GM12878 (cell line): Measurements from ENCODE around the gene SPACA5. TPM values are rescaled to one million over a fixed set of nuclear protein-coding genes. Genes with fewer than 3 reads are reported as not detected.

ENCODE experiments used
- ATAC-seq: fragments of 200-7000 bp; cut with Tn5 transposase; 3 replicates; pipeline ENCODE4 v1.9.1; 2020; ENCODE audit warnings: mild to moderate bottlenecking, moderate library complexity
- BruUV-seq: library from RNA; stranded (reverse); fragments of 400-500 nt; replicated peaks from 2 replicates; lab custom pipeline; 2021; lab: Mats Ljungman, UMichigan
- CTCF ChIA-PET: fragments of 300-600 bp; sonication (Branson Sonifier 250); formaldehyde crosslinking; extraction: SDS; loops from one replicate; lab custom pipeline; 2021; ENCODE audit warnings: inconsistent platforms; lab: Yijun Ruan, JAX
- POLR2A ChIA-PET: fragments of 350-600 bp; formaldehyde crosslinking; extraction: SDS; loops from one replicate; lab custom pipeline; 2021; ENCODE audit warnings: inconsistent platforms; lab: Charles Lee
- RAD21 ChIA-PET: fragments of 300-600 bp; sonication (Branson Sonifier 250); formaldehyde crosslinking; loops from one replicate; lab custom pipeline; 2023; ENCODE audit warnings: antibody characterized with exemption; ENCODE audit not compliant: unreplicated experiment; lab: Charles Lee
- SMC1A ChIA-PET: fragments of 300-600 bp; sonication (Branson Sonifier 250); formaldehyde crosslinking; loops from one replicate; lab custom pipeline; 2023; ENCODE audit not compliant: unreplicated experiment, uncharacterized antibody; lab: Charles Lee
- DNase-seq: peaks from one replicate; pipeline ENCODE4 v3.0.0-alpha.2; 2011; ENCODE audit warnings: low read depth, low spot score
- FAIRE-seq: peaks from 3 replicates; lab custom pipeline; 2011; peaks lifted over from hg19 to GRCh38; lab: Jason Lieb, UNC
- H2AFZ ChIP-seq: 2 replicates; pipeline ENCODE4 v1.6.0; 2011; ENCODE audit warnings: low read depth, low read length, control low read depth; ENCODE audit not compliant: control insufficient read depth
- H3K27ac ChIP-seq: 2 replicates; pipeline ENCODE4 v1.5.1; 2011; ENCODE audit warnings: control low read depth; ENCODE audit not compliant: control insufficient read depth, insufficient read depth
- H3K27me3 ChIP-seq, 2 experiments: replicated peaks in 1 of 2; 2 replicates each; pipeline versions ENCODE4 v1.6.0 to v1.6.1; 2011; ENCODE audit warnings: low read length in 1 of 2; ENCODE audit not compliant: control insufficient read depth in 2 of 2, insufficient read depth in 2 of 2
- H3K36me3 ChIP-seq, 2 experiments: 2 replicates each; pipeline ENCODE4 v1.5.1; 2011; ENCODE audit warnings: low read length in 1 of 2; ENCODE audit not compliant: control insufficient read depth in 2 of 2, insufficient read depth in 2 of 2
- H3K4me1 ChIP-seq: 2 replicates; pipeline ENCODE4 v1.6.1; 2011; ENCODE audit warnings: mild to moderate bottlenecking, low read length, moderate library complexity, mixed read lengths; ENCODE audit not compliant: control insufficient read depth, insufficient read depth
- H3K4me2 ChIP-seq: 2 replicates; pipeline ENCODE4 v1.6.0; 2011; ENCODE audit warnings: control low read depth; ENCODE audit not compliant: control insufficient read depth, insufficient read depth
- H3K4me3 ChIP-seq: fragments of 200-600 bp; sonication (generic); 2 replicates; pipeline ENCODE4 v1.5.1; 2016
- H3K79me2 ChIP-seq: 2 replicates; pipeline ENCODE4 v1.6.0; 2011; ENCODE audit warnings: low read length; ENCODE audit not compliant: control insufficient read depth, insufficient read depth
- H3K9ac ChIP-seq: 2 replicates; pipeline ENCODE4 v1.8.0; 2011; ENCODE audit warnings: low read length, control low read depth, mixed read lengths; ENCODE audit not compliant: control insufficient read depth, insufficient read depth
- H3K9me3 ChIP-seq: replicated peaks from 3 replicates; pipeline ENCODE4 v1.5.1; 2011; ENCODE audit warnings: mild to moderate bottlenecking, low read length; ENCODE audit not compliant: control insufficient read depth, insufficient read depth
- H4K20me1 ChIP-seq: 2 replicates; pipeline ENCODE4 v1.6.0; 2011; ENCODE audit not compliant: control insufficient read depth, insufficient read depth
- CBFB ChIP-seq: IDR thresholded peaks from 2 replicates; pipeline ENCODE4 v1.6.1; 2016; ENCODE audit warnings: antibody characterized with exemption, low read depth
- EP300 ChIP-seq, 2 experiments: fragments of 150-350 bp in 1 of 2; IDR thresholded peaks; 2 replicates each; pipeline ENCODE4 v1.6.1; 2011 to 2012; ENCODE audit warnings: low read depth in 2 of 2, low read length in 2 of 2, borderline replicate concordance in 1 of 2, improper control_type of control experiment in 1 of 2, inconsistent platforms in 1 of 2; ENCODE audit not compliant: control insufficient read depth in 1 of 2
- MXI1 ChIP-seq: fragments of 150-350 bp; IDR thresholded peaks from 2 replicates; pipeline ENCODE4 v1.6.1; 2011; ENCODE audit warnings: low read depth, mild to moderate bottlenecking, inconsistent platforms, low read length, improper control_type of control experiment
- RUNX3 ChIP-seq: IDR thresholded peaks from 2 replicates; pipeline ENCODE4 v1.6.1; 2012; ENCODE audit warnings: low read length, inconsistent platforms
- WGBS: methylation state at CpG from one replicate; pipeline ENCODE4 v1.1.6; 2016; ENCODE audit warnings: low lambda C conversion rate; ENCODE audit not compliant: insufficient replicate concordance, insufficient coverage; ENCODE audit errors: missing lambda C conversion rate; 5-methylcytosine and 5-hydroxymethylcytosine counted together
- in situ Hi-C: fragments of 300-500 bp; cut with MboI; formaldehyde crosslinking; loops from 9 replicates; pipeline ENCODE4 v1.14.3; 2018; ENCODE audit warnings: mixed read lengths
- intact Hi-C: fragments of 100-400 bp; cut with micrococcal nuclease; formaldehyde crosslinking; loops from one replicate; pipeline ENCODE4 v1.14.2; 2022; ENCODE audit not compliant: unreplicated experiment
- polyA plus RNA-seq, 11 experiments: library from polyadenylated mRNA; depleted of rRNA in 4 of 11; unstranded in 6 of 11; stranded (reverse) in 5 of 11; fragments of >200 nt; fragmentation: Nextera tagmentation in 4 of 11; fragmentation: Illumina TruSeq in 1 of 11; extraction: Ambion mirVana in 4 of 11; extraction: Trizol in 1 of 11; gene quantifications; 1 replicate in 1 of 11; 2 replicates in 10 of 11; pipeline versions ENCODE4 v1.2.1 to v1.2.3, GENCODE V29; 2011 to 2016; ENCODE audit warnings: inconsistent platforms in 2 of 11, missing spikeins in 2 of 11, low read depth in 1 of 11
- total RNA-seq, 4 experiments: library from RNA; depleted of rRNA in 3 of 4; stranded (reverse); fragments of >200 nt in 3 of 4; fragmentation: Illumina TruSeq in 1 of 4; extraction: Trizol in 1 of 4; gene quantifications; 2 replicates each; pipeline versions ENCODE4 v1.2.1 to v1.2.3, GENCODE V29; 2013 to 2021
- TF ChIP-seq, protein P1 (sequence below): IDR thresholded peaks from 2 replicates; pipeline ENCODE4 v1.6.1; 2011; ENCODE audit warnings: low read depth, low read length, improper control_type of control experiment, borderline replicate concordance

SPACA5 gene
- total and polyA plus RNA-seq, 10 of the 15 experiments (the other 5 are each of a cell fraction or from before 2014, with no cell fraction given) = 0.18 to 0.97 (median 0.25) TPM; not detected in 4

DNA sequence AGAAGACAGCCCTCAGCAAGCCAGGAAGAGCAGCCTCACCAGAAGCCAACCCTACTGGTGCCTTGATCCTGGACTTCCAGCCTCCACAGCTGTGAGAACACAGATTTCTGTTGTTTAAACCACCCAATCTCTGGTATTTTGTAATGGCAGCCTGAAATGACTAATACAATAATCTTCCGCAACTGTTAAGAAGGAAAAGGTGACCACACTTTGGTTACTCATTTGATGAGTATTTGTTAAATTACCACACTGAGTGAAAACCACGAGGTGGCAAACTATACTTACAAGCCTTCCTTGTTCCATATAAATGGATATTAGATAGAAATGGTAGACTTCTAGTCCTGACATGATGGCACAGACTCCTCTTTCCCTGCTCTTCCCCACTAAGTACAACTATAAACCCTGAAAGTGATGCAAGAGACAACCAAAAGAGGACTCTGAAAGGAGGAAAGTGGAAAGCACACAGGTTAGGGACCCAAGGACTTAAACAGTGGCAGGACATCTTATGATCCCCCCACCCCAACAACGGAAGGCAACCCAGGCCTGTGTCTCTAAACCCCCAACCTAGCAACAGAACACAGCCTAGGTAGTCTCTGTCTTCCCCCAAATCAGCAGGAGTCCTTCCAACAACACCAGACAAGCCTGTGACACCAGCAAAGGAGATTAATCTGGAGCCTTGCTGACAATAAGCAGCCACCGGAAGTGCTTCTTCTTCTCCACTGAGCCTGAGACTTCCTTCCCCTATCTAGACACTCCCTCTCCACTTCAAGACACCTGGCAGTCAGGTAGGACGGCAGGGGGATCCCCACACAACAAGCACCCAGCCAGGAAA, 15.3 kb upstream of the SPACA5 start (continued):
- TF ChIP-seq EP300 (IDR thresholded peaks at IDR 0.05; ENCODE audit: borderline replicate concordance in 1 of 2, control insufficient read depth in 1 of 2, low read depth in 2 of 2, low read length in 2 of 2) (no peak), MXI1 (no peak), RUNX3 (no peak)
- TF ChIP-seq, protein P1, sequence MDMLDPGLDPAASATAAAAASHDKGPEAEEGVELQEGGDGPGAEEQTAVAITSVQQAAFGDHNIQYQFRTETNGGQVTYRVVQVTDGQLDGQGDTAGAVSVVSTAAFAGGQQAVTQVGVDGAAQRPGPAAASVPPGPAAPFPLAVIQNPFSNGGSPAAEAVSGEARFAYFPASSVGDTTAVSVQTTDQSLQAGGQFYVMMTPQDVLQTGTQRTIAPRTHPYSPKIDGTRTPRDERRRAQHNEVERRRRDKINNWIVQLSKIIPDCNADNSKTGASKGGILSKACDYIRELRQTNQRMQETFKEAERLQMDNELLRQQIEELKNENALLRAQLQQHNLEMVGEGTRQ = no peak
- TF ChIP-seq, all 136 proteins: peak for 0

DNA sequence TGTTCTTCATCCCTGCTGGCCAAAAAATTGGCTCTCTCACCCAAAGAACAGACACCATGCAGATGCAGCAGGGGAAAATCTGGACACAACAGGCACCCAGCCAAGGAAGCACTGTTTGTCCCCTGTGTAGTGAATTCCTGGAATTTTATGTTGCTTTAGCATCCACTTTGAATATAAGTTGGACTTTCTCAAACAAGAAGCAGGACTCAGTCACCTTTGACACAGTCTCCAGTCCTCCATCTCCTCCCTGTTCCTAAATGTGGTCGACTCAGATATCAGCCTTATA, 14.8 kb upstream of the SPACA5 start:
- H4K20me1 ChIP-seq = no peaks in the 10 kb centered on the region
- DNase-seq (no peak), ATAC-seq (no peak), FAIRE-seq (no peak)
- H3K36me3 ChIP-seq = peaks cover 2 to 15% of the 10 kb centered on the region in 2 experiments; a peak in 2 of 4 replicates
- H3K4me1 ChIP-seq = no peaks in the 10 kb centered on the region
- H3K4me2 ChIP-seq = no peak overlapping the region
- H3K4me3 ChIP-seq = no peak overlapping the region
- H3K79me2 ChIP-seq = no peaks in the 10 kb centered on the region
- WGBS = 88% methylated on average over 1 of the region's 1 CpG
- no peak overlapping the region for H3K27ac ChIP-seq
- in situ Hi-C loops (no loop called here), intact Hi-C loops (no loop called here)
- H3K9me3 ChIP-seq = peaks cover 21% of the 10 kb centered on the region
- ChIA-PET POLR2A (no interaction called here), SMC1A (no interaction called here), RAD21 (no interaction called here), CTCF (no interaction called here)
- TF ChIP-seq CBFB = no peak
- H3K9ac ChIP-seq = no peak overlapping the region
- H2AFZ ChIP-seq = no peak overlapping the region
- no peaks in the 10 kb centered on the region for H3K27me3 ChIP-seq
- BruUV-seq = no TSS peak
